ENCODE results near the gene TK1. TPM values are rescaled to one million over a fixed set of nuclear protein-coding genes. Genes with fewer than 3 reads are reported as not detected.

Gene TK1
- total RNA-seq, 2 donors from 2014 or later = 90.6 to 90.9 TPM

DNA sequence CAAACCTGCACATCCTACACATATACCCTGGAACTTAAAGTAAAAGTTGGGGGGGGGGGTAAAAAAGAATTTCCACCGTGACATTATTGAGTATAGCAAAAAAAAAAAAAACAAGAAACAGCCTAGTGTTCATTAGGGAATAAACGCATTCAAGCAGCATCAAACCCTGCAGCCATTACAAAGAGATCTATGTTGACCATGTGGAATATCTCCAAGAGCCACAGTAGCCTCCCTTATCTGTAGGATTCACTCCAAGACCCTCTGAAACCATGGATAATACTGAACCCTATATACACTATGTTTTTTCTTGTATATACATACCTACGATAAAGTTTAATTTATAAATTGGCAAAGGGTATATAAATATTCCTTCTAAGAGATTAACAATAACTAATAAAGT lies 21.6 kb upstream of the TK1 start:
- H3K27ac Mint-ChIP-seq = no peak overlapping the region
- H3K4me3 Mint-ChIP-seq = no peak overlapping the region
- H3K9me3 Mint-ChIP-seq = no peaks in the 10 kb centered on the region
- ATAC-seq (replicated peaks in 1 of 2) (no peak), DNase-seq (no peak)
- no peaks in the 10 kb centered on the region for H3K36me3 Mint-ChIP-seq (ENCODE audit: insufficient read depth in 2 of 2)
- no peaks in the 10 kb centered on the region for H3K4me1 Mint-ChIP-seq (ENCODE audit: low read depth)
- H3K27me3 Mint-ChIP-seq (ENCODE audit: low read depth) = no peaks in the 10 kb centered on the region

DNA sequence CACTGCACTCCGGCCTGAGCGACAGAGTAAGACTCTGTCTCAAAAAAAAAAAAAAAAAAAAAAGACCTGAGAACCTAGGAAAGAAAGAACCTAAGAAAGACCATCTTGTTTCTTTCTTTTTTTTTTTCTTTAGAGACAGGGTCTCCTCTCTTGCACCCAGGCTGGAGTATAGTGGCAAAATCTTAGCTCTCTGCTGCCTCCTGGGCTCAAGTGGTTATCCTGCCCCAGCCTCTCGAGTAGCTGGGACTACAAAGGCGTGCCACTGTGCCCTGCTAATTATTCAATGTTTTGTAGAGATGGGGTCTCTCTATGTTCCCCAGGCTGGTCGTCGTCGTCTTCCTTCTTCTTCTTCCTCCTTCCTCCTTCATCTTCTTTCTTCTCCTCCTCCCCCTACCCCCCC lies 19.4 kb upstream of the TK1 start:
- Mint-ChIP-seq H3K27ac (no peak overlapping the region), H3K9me3 (no peaks in the 10 kb centered on the region), H3K4me1 (ENCODE audit: low read depth) (no peaks in the 10 kb centered on the region)

DNA sequence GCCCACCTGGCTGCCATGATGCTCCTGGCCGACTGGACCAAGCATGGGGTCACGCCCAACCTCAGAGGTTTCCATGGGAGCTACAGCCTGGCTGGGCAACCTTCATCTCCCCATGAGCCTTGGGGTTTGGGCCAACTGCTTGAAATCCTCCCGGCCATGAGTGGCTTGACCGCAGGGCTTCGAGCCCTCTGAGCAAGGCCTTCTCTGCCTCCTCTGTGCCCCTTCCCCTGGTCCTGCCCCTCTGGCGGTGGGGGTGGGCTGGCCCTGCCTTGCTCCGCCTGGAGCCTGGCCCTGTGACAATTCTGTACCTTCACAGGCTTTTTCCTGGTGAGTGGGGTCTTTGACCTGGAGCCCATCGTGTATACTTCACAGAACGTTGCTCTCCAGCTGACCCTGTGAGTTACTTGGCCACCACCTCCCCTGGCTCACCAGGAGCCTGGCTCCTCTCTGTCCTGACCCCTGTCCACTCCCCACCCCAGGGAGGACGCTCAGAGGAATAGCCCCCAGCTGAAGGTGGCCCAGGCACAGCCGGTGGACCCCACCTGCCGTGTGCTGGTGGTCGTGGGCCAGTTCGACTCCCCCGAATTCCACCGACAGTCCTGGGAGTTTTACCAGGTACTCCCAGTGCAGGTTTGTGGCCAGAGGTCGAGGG lies 18.4 kb upstream of the TK1 start:
- ATAC-seq (replicated peaks in 1 of 2) (no peak), DNase-seq (no peak)
- Mint-ChIP-seq H3K27ac (no peak overlapping the region), H3K36me3 (ENCODE audit: insufficient read depth in 2 of 2) (no peaks in the 10 kb centered on the region), H3K4me3 (no peak overlapping the region), H3K27me3 (ENCODE audit: low read depth) (no peaks in the 10 kb centered on the region), H3K4me1 (ENCODE audit: low read depth) (no peaks in the 10 kb centered on the region), H3K9me3 (no peaks in the 10 kb centered on the region)

More for the DNA sequence above, 19.4 kb upstream of the TK1 start:
- Mint-ChIP-seq H3K36me3 (ENCODE audit: insufficient read depth in 2 of 2) (no peaks in the 10 kb centered on the region), H3K27me3 (ENCODE audit: low read depth) (no peaks in the 10 kb centered on the region), H3K4me3 (no peak overlapping the region)
- ATAC-seq (replicated peaks in 1 of 2) (no peak), DNase-seq (no peak)

DNA sequence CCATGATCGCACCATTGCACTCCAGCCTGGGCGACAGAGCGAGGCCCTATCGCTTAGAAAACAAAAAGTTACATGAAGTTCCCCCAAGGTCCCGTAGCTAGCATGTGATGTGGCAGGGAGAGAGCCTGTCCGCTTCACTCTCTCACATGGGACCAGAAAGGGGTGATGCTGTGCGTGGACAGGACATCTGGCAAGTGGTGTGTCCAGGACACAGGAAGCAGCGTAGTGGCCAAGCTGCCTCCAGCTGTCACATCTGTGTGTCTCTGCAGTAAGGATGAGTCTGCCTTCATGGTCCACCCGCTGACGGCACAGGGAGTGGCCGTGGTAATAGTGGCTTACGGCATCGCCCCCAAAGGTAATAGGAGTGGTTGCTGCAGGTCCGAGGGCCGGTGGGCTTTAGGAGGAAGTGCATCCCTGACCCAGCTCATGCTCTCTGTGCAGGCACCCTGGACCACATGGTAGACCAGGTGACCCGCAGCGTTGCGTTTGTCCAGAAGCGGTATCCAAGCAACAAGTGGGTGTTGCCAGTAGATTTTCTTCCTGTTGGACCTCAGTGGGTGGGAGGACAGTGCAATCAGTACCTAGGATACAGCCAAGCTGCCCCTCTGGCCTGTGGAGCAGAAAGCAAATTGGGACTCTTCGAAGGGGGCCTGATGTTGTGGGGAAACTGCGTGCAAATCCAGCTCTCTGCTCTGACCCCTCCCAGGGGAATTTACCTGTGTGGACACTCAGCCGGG lies 17.7 kb upstream of the TK1 start:
- no peak for DNase-seq
- no peak for ATAC-seq (replicated peaks in 1 of 2)
- no peak overlapping the region for H3K4me3 Mint-ChIP-seq
- no peak overlapping the region for H3K27ac Mint-ChIP-seq
- H3K9me3 Mint-ChIP-seq = no peaks in the 10 kb centered on the region
- H3K27me3 Mint-ChIP-seq (ENCODE audit: low read depth) = no peaks in the 10 kb centered on the region
- H3K4me1 Mint-ChIP-seq (ENCODE audit: low read depth) = no peaks in the 10 kb centered on the region
- H3K36me3 Mint-ChIP-seq (ENCODE audit: insufficient read depth in 2 of 2) = no peaks in the 10 kb centered on the region

DNA sequence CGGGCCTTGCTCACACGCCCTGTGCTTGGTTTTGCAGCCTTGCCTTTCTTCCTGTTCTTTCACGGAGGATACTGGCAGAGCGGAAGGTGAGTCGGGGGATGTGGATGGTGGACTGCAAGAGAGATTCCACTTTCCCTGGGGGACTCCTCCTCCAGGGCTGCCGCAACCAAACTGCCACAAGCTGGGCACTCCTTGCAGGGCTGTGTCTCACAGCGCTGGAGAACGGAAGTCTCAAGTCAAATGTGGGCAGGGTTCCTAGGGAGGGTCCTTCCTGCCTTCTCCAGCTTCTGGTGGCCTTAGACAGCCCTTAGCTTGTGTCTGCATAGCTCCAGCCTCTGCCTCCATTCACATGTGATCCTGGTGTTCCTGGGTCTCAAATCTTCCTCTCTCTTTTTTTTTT lies 15.8 kb upstream of the TK1 start:
- DNase-seq (no peak), ATAC-seq (replicated peaks in 1 of 2) (no peak)
- Mint-ChIP-seq H3K27ac (no peak overlapping the region), H3K4me1 (ENCODE audit: low read depth) (peaks cover 9% of the 10 kb centered on the region), H3K9me3 (no peaks in the 10 kb centered on the region), H3K27me3 (ENCODE audit: low read depth) (no peaks in the 10 kb centered on the region), H3K4me3 (no peak overlapping the region), H3K36me3 (ENCODE audit: insufficient read depth in 2 of 2) (no peaks in the 10 kb centered on the region)

DNA sequence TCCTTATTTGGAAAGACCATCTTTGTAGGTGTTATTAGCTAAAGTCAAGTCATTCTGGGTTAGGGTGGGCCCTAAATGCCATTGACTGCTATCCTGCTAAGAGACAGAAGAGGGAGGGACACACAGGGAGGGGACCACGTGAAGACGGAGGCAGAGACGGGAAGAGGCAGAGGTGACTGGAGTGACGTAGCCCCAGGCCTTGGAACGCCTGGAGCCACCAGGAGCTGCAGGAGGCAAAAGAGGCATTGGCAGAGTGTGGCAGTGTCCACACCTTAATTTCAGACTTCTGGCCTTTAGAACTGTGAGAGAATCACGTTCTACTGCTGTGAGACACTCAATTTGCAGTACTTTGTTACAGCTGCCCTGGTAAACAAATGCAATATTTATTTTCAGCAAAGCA lies 13.6 kb upstream of the TK1 start:
- H3K27me3 Mint-ChIP-seq (ENCODE audit: low read depth) = no peaks in the 10 kb centered on the region
- peaks cover 9% of the 10 kb centered on the region for H3K4me1 Mint-ChIP-seq (ENCODE audit: low read depth)
- H3K36me3 Mint-ChIP-seq (ENCODE audit: insufficient read depth in 2 of 2) = peaks cover 0 to 3% of the 10 kb centered on the region in 2 donors
- no peak overlapping the region for H3K4me3 Mint-ChIP-seq
- DNase-seq (no peak), ATAC-seq (replicated peaks in 1 of 2) (no peak)
- H3K9me3 Mint-ChIP-seq = no peaks in the 10 kb centered on the region
- no peak overlapping the region for H3K27ac Mint-ChIP-seq

DNA sequence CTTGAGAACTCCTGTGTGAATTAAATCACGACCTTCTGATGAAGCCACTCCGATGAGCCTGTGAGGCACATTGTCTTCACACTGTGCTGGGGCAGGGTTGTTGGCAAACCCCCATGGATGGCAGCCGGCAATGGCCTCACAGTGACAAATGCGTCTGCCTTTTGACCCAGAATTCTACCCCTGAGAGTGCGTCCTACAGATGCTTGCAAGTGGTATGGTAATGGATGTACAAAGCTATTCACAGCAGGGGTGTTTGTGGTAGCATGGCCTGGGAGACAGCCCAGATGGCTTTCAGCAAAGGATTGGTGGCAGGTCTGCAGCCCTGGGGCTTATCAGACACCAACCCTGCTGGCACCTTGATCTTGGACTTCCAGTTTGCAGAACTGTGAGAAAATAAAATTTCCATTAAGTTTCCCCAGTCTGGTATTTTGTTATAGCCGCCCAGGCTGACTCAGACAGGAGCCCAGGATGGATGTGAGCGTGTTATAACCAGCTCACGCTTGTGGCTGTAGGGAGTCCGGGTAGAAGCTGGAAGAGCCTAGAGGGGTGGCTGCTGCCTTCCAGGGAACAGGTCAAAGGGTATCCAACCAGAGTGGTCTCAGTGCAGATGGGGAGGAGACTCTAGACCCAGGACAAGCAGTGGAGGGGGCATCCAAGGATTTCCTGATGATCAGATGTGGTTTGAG lies 10.4 kb upstream of the TK1 start:
- DNase-seq = no peak
- Mint-ChIP-seq H3K27me3 (ENCODE audit: low read depth) (no peaks in the 10 kb centered on the region), H3K9me3 (no peaks in the 10 kb centered on the region), H3K4me3 (no peak overlapping the region), H3K4me1 (ENCODE audit: low read depth) (peaks cover 9% of the 10 kb centered on the region), H3K27ac (no peak overlapping the region), H3K36me3 (ENCODE audit: insufficient read depth in 2 of 2) (peaks cover 1 to 7% of the 10 kb centered on the region in 2 donors)
- no peak for ATAC-seq (replicated peaks in 1 of 2)

DNA sequence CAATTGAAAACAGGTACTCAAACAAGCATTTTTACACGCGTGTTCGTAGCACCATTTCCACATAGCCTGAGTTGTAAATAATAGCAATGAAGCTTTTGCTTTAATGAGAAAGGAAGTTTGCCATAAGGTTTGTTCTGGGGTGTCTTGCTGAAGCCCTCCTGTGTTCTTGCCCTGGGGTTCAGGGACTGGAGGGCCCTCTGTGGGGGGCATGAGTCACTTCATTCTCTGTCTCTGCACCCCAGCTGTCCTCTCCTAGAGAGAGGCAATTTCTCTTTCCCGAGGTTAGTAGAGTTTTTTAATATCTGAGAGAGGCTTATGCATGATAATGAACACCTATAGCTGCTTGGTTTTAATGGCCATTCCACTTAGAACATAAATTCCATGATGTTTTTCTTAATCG lies 9.9 kb upstream of the TK1 start:
- Mint-ChIP-seq H3K27ac (no peak overlapping the region), H3K4me1 (ENCODE audit: low read depth) (peaks cover 9% of the 10 kb centered on the region), H3K4me3 (no peak overlapping the region), H3K9me3 (no peaks in the 10 kb centered on the region), H3K36me3 (ENCODE audit: insufficient read depth in 2 of 2) (peaks cover 1 to 10% of the 10 kb centered on the region in 2 donors), H3K27me3 (ENCODE audit: low read depth) (no peaks in the 10 kb centered on the region)
- DNase-seq (no peak), ATAC-seq (replicated peaks in 1 of 2) (no peak)

DNA sequence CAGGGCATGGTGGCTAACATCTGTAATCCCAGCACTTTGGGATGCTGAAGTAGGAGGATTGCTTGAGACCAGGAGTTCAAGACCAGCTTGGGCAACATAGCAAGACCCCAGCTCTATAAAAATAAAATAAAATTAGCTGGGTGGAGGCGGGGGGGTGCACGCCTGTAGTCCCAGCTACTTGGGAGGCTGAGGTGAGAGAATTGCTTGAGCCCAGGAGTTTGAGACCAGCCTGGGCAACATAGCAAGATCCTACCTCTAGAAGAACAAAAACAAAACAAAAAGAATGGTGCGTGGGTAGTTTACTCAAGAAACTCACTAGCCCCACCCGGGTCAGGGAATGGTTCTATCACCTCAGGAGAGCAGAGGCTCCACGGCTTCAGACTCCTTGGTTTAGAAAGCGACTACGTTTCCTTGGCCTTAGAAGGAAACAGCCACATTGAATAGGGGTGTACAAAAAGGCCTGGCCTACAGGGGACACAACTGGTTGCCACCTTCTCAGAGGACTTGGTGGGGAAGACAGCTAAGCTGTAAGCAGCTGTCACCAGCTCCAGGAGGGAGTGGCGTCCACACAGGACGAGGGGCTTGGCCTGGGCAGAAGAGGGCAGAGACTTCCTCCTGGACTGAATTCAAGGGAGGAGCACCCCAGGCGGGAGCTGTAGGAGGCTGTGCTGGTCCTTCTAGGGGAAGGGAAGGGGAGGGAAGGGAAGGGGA lies 716 bp downstream of the TK1 start:
- Mint-ChIP-seq H3K27me3 (ENCODE audit: low read depth) (no peaks in the 10 kb centered on the region), H3K27ac (peak overlapping the region; percentile 69), H3K4me1 (ENCODE audit: low read depth) (peaks cover 54% of the 10 kb centered on the region), H3K9me3 (no peaks in the 10 kb centered on the region), H3K4me3 (peak overlapping the region; percentile 76 to 89), H3K36me3 (ENCODE audit: insufficient read depth in 2 of 2) (peaks cover 3 to 16% of the 10 kb centered on the region in 2 donors)
- ATAC-seq (replicated peaks in 1 of 2) (peak in 1 of 2 donors; percentile 1), DNase-seq (no peak)

DNA sequence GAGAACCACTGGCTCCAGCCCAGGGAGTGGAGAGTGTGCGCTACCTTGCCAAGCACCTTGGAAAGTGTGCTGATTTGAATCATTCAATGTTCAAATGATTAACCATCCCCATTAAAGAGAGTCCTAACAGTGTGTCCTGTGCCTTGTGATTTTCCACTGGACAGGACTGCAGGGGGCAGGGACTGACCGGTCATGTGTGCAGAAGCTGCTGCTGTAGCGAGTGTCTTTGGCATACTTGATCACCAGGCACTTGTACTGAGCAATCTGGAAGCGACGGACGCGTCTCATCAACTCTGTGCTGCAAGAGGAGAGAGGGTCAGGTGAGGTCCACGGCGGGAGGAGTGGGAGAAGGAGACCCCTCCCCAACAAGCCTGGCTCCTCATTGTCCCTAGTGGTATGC lies 2.0 kb downstream of the TK1 start:
- ATAC-seq (replicated peaks in 1 of 2) (no peak), DNase-seq (no peak)
- peaks cover 56% of the 10 kb centered on the region for H3K4me1 Mint-ChIP-seq (ENCODE audit: low read depth)
- H3K27me3 Mint-ChIP-seq (ENCODE audit: low read depth) = no peaks in the 10 kb centered on the region
- no peak overlapping the region for H3K27ac Mint-ChIP-seq
- H3K36me3 Mint-ChIP-seq (ENCODE audit: insufficient read depth in 2 of 2) = peaks cover 9 to 20% of the 10 kb centered on the region in 2 donors
- no peaks in the 10 kb centered on the region for H3K9me3 Mint-ChIP-seq
- peak overlapping the region; percentile 33 to 46 for H3K4me3 Mint-ChIP-seq

DNA sequence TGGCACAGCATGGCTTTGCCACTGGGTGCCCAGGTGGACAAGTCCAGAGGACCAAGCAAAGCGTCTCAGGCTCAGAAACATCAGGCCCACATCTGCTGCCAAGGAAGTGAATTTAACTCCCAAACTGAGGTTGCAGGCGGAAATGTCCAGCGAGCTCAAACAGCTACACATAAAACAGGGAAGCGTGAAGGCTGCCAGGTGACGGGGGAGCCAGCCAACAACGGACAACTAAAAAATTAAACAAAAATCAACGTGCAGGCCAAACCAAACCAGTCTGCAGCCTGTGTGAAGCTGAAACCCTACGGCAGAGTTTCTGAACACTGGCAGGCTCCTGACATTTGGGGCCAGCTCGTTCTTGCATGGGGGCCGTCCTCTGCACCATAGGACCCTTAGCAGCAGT lies 2.5 kb downstream of the TK1 start:
- H3K4me3 Mint-ChIP-seq = peak overlapping the region in 1 of 2 donors; percentile 8
- H3K27ac Mint-ChIP-seq = no peak overlapping the region
- H3K27me3 Mint-ChIP-seq (ENCODE audit: low read depth) = no peaks in the 10 kb centered on the region
- peaks cover 55% of the 10 kb centered on the region for H3K4me1 Mint-ChIP-seq (ENCODE audit: low read depth)
- ATAC-seq (replicated peaks in 1 of 2) (no peak), DNase-seq (no peak)
- no peaks in the 10 kb centered on the region for H3K9me3 Mint-ChIP-seq
- H3K36me3 Mint-ChIP-seq (ENCODE audit: insufficient read depth in 2 of 2) = peaks cover 9 to 20% of the 10 kb centered on the region in 2 donors

DNA sequence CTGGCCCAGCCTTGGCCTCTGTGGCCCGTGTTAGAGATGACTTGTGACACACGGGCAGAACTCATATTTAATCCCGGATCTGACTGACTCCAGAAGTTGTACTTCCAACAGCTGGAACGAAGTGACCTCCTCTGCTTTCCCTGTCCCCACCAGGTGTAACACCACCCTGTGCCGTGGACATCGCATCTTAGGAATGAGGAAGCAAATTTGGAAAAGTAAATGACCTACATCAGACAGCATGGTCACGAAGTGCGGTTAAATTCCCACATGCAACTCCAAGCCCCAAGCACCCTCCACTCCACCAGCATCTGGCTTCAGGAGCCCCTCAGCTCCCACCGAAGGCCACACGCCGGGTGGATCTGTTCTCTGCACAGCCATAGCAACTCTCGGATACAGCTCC lies 2.9 kb downstream of the TK1 start:
- no peak for DNase-seq
- ATAC-seq (replicated peaks in 1 of 2) = no peak
- Mint-ChIP-seq H3K36me3 (ENCODE audit: insufficient read depth in 2 of 2) (peaks cover 9 to 20% of the 10 kb centered on the region in 2 donors), H3K27ac (no peak overlapping the region), H3K4me1 (ENCODE audit: low read depth) (peaks cover 55% of the 10 kb centered on the region), H3K27me3 (ENCODE audit: low read depth) (no peaks in the 10 kb centered on the region), H3K4me3 (no peak overlapping the region), H3K9me3 (no peaks in the 10 kb centered on the region)

DNA sequence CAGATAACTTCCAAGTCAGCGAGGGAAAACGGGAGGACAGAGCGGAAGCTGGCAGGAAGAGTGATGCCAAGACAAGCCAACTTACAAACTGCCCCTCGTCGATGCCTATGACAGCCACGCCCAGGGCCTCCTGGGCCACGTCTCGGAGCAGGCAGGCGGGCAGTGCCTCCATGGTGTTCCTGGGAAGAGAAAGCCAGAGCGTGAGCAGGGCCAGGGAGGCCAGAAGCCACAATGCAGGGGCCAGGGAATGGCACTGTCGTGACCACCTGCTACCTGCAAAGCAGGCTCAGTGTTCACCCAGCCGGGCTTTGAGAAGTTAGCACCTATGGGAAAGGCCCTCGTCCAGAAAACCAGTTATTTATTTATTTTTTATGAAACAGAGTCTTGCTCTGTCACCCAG lies 4.3 kb downstream of the TK1 start:
- DNase-seq = no peak
- Mint-ChIP-seq H3K4me3 (no peak overlapping the region), H3K36me3 (ENCODE audit: insufficient read depth in 2 of 2) (peaks cover 9 to 28% of the 10 kb centered on the region in 2 donors), H3K4me1 (ENCODE audit: low read depth) (peaks cover 51% of the 10 kb centered on the region), H3K9me3 (no peaks in the 10 kb centered on the region), H3K27ac (no peak overlapping the region), H3K27me3 (ENCODE audit: low read depth) (no peaks in the 10 kb centered on the region)
- no peak for ATAC-seq (replicated peaks in 1 of 2)

All from activated T-cell treated with anti-CD3 and anti-CD28 coated beads, Interleukin-2, amount 50 U/mL, for 72 hours (primary cell).